GM23338 (cell line): ENCODE results near the gene LST1. TPM values are rescaled to one million over a fixed set of nuclear protein-coding genes. Genes with fewer than 3 reads are reported as not detected.
A peak's percentile ranks its signal among the peaks of the same experiment; 100 is the strongest.

Experiments used
- ATAC-seq: fragments of 200-7000 bp; cut with Tn5 transposase; 3 replicates; pipeline ENCODE4 v1.9.1; 2020
- DNase-seq: peaks from one replicate; pipeline ENCODE4 v3.0.0-alpha.2; 2015; ENCODE audit warnings: low spot score
- H2AFZ ChIP-seq: fragments of 200-600 bp; sonication (generic); 2 replicates; pipeline ENCODE4 v1.8.0; 2016; ENCODE audit warnings: antibody characterized with exemption, mild to moderate bottlenecking, moderate library complexity
- H3F3A ChIP-seq: fragments of 200-600 bp; sonication (generic); replicated peaks from 2 replicates; pipeline ENCODE4 v1.8.0; 2017; ENCODE audit warnings: antibody characterized with exemption, mixed run types, low read depth
- H3K27ac ChIP-seq: fragments of 200-600 bp; sonication (generic); 2 replicates; pipeline ENCODE4 v1.6.1; 2016; ENCODE audit warnings: low read depth
- H3K27me3 ChIP-seq: fragments of 200-600 bp; sonication (generic); 2 replicates; pipeline ENCODE4 v1.8.0; 2016; ENCODE audit warnings: mild to moderate bottlenecking, mixed run types, moderate library complexity; ENCODE audit not compliant: insufficient read depth
- H3K36me3 ChIP-seq: fragments of 200-600 bp; sonication (generic); 2 replicates; pipeline ENCODE4 v1.8.0; 2016; ENCODE audit warnings: mild to moderate bottlenecking; ENCODE audit not compliant: insufficient read depth
- H3K4me1 ChIP-seq: fragments of 200-600 bp; sonication (generic); 2 replicates; pipeline ENCODE4 v1.8.0; 2016; ENCODE audit warnings: mild to moderate bottlenecking, moderate library complexity; ENCODE audit not compliant: insufficient read depth
- H3K4me2 ChIP-seq: fragments of 200-600 bp; sonication (generic); 2 replicates; pipeline ENCODE4 v1.7.1; 2017; ENCODE audit warnings: mixed run types
- H3K4me3 ChIP-seq: fragments of 200-600 bp; sonication (generic); 2 replicates; pipeline ENCODE4 v1.6.1; 2016; ENCODE audit warnings: mixed run types
- H3K79me2 ChIP-seq: fragments of 200-600 bp; sonication (generic); replicated peaks from 2 replicates; pipeline ENCODE4 v1.8.0; 2017; ENCODE audit warnings: mild to moderate bottlenecking; ENCODE audit not compliant: insufficient read depth
- H3K9me2 ChIP-seq: fragments of 200-600 bp; sonication (generic); 2 replicates; pipeline ENCODE4 v1.8.0; 2017; ENCODE audit not compliant: insufficient read depth
- H4K20me1 ChIP-seq: fragments of 200-600 bp; sonication (generic); replicated peaks from 2 replicates; pipeline ENCODE4 v1.8.0; 2017; ENCODE audit warnings: mild to moderate bottlenecking; ENCODE audit not compliant: insufficient read depth
- H3K27ac Mint-ChIP-seq: 2 replicates; pipeline ENCODE4 v1.8.0; 2020; ENCODE audit warnings: inconsistent platforms, mild to moderate bottlenecking, moderate library complexity, mixed read lengths
- H3K27me3 Mint-ChIP-seq: 3 replicates; pipeline ENCODE4 v1.8.0; 2022; ENCODE audit warnings: low read depth, mild to moderate bottlenecking, moderate library complexity, mixed read lengths, inconsistent platforms; ENCODE audit not compliant: insufficient read depth, poor library complexity
- H3K36me3 Mint-ChIP-seq: 3 replicates; pipeline ENCODE4 v1.8.0; 2021; ENCODE audit warnings: low read depth, mild to moderate bottlenecking, inconsistent platforms, moderate library complexity, mixed read lengths
- H3K4me1 Mint-ChIP-seq: 3 replicates; pipeline ENCODE4 v1.8.0; 2020; ENCODE audit warnings: mild to moderate bottlenecking, inconsistent platforms, mixed read lengths
- H3K4me3 Mint-ChIP-seq: 3 replicates; pipeline ENCODE4 v1.8.0; 2021; ENCODE audit warnings: moderate library complexity, mild to moderate bottlenecking, inconsistent platforms, mixed read lengths
- H3K9me3 Mint-ChIP-seq: 3 replicates; pipeline ENCODE4 v1.8.0; 2020; ENCODE audit warnings: moderate library complexity, mild to moderate bottlenecking, inconsistent platforms, mixed read lengths
- CREB1 ChIP-seq: fragments of 250-450 bp; sonication (Bioruptor Pico); IDR thresholded peaks from 2 replicates; pipeline ENCODE4 v1.5.0; 2020; ENCODE audit warnings: low read depth, mild to moderate bottlenecking, moderate library complexity
- JUNB ChIP-seq: IDR thresholded peaks from one replicate; pipeline ENCODE4 v1.6.1; 2016; ENCODE audit warnings: antibody characterized with exemption; ENCODE audit not compliant: unreplicated experiment
- POLR2AphosphoS5 ChIP-seq: IDR thresholded peaks from 2 replicates; pipeline ENCODE4 v1.6.1; 2016; ENCODE audit warnings: antibody characterized with exemption, low read depth
- STAT1 ChIP-seq: IDR thresholded peaks from one replicate; pipeline ENCODE4 v1.6.1; 2016; ENCODE audit warnings: antibody characterized with exemption; ENCODE audit not compliant: unreplicated experiment
- ZNF114 ChIP-seq: fragments of 250-450 bp; sonication (Bioruptor Pico); IDR thresholded peaks from 2 replicates; pipeline ENCODE4 v1.5.0; 2020; ENCODE audit warnings: mild to moderate bottlenecking, moderate library complexity
- polyA plus RNA-seq: library from polyadenylated mRNA; unstranded; fragments of >200 nt; fragmentation: Nextera tagmentation; extraction: Ambion mirVana; gene quantifications from 2 replicates; pipeline ENCODE4 v1.2.1, GENCODE V29; 2016
- total RNA-seq: library from RNA; depleted of rRNA; stranded (reverse); fragments of >200 nt; shearing (Covaris generic); gene quantifications from 2 replicates; pipeline ENCODE4 v1.2.3, GENCODE V29; 2014
- TF ChIP-seq, protein P1 (sequence below): fragments of 250-450 bp; sonication (Bioruptor Pico); IDR thresholded peaks from 2 replicates; pipeline ENCODE4 v1.5.0; 2020; ENCODE audit warnings: mild to moderate bottlenecking, moderate library complexity

The LST1 gene
- total and polyA plus RNA-seq, 2 experiments from 2014 or later, result 0.37 TPM; not detected in 1

DNA sequence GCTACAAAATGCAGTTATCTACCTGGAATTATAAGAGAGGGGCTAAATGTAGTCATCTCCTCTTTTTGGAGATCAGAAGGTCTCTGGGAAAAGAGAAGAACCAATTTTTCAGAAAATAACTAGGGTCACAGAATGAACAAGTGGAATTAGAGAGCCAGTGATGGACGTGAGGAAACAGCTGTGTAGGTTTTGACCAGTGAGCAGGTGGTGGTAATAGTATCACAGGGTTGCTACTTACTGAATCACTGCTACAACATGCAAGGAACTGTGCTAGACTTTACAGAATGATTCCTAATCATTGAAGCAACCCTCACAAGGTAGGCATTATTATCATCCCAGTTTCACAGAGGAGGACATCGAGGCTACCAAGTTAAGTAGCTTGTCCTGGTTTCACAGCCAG is 41.4 kb upstream of the LST1 start:
- H3K4me1 ChIP-seq, result peaks cover 21% of the 10 kb centered on the region
- peaks cover 16% of the 10 kb centered on the region for H3K36me3 ChIP-seq
- Mint-ChIP-seq H3K4me1 (peaks cover 27% of the 10 kb centered on the region), H3K9me3 (no peaks in the 10 kb centered on the region; the same call in 2 of the 3 replicates), H3K36me3 (peaks cover 34% of the 10 kb centered on the region), H3K27ac (no peak overlapping the region), H3K27me3 (peaks cover 12% of the 10 kb centered on the region), H3K4me3 (peak overlapping the region; percentile 22; the same call in 2 of the 3 replicates)
- H3F3A ChIP-seq, result peaks cover 11% of the 10 kb centered on the region
- no peak overlapping the region for H3K27ac ChIP-seq
- no peak overlapping the region for H3K4me3 ChIP-seq
- no peak for TF ChIP-seq ZNF114 (CRISPR knock-in tag)
- TF ChIP-seq, protein P1, sequence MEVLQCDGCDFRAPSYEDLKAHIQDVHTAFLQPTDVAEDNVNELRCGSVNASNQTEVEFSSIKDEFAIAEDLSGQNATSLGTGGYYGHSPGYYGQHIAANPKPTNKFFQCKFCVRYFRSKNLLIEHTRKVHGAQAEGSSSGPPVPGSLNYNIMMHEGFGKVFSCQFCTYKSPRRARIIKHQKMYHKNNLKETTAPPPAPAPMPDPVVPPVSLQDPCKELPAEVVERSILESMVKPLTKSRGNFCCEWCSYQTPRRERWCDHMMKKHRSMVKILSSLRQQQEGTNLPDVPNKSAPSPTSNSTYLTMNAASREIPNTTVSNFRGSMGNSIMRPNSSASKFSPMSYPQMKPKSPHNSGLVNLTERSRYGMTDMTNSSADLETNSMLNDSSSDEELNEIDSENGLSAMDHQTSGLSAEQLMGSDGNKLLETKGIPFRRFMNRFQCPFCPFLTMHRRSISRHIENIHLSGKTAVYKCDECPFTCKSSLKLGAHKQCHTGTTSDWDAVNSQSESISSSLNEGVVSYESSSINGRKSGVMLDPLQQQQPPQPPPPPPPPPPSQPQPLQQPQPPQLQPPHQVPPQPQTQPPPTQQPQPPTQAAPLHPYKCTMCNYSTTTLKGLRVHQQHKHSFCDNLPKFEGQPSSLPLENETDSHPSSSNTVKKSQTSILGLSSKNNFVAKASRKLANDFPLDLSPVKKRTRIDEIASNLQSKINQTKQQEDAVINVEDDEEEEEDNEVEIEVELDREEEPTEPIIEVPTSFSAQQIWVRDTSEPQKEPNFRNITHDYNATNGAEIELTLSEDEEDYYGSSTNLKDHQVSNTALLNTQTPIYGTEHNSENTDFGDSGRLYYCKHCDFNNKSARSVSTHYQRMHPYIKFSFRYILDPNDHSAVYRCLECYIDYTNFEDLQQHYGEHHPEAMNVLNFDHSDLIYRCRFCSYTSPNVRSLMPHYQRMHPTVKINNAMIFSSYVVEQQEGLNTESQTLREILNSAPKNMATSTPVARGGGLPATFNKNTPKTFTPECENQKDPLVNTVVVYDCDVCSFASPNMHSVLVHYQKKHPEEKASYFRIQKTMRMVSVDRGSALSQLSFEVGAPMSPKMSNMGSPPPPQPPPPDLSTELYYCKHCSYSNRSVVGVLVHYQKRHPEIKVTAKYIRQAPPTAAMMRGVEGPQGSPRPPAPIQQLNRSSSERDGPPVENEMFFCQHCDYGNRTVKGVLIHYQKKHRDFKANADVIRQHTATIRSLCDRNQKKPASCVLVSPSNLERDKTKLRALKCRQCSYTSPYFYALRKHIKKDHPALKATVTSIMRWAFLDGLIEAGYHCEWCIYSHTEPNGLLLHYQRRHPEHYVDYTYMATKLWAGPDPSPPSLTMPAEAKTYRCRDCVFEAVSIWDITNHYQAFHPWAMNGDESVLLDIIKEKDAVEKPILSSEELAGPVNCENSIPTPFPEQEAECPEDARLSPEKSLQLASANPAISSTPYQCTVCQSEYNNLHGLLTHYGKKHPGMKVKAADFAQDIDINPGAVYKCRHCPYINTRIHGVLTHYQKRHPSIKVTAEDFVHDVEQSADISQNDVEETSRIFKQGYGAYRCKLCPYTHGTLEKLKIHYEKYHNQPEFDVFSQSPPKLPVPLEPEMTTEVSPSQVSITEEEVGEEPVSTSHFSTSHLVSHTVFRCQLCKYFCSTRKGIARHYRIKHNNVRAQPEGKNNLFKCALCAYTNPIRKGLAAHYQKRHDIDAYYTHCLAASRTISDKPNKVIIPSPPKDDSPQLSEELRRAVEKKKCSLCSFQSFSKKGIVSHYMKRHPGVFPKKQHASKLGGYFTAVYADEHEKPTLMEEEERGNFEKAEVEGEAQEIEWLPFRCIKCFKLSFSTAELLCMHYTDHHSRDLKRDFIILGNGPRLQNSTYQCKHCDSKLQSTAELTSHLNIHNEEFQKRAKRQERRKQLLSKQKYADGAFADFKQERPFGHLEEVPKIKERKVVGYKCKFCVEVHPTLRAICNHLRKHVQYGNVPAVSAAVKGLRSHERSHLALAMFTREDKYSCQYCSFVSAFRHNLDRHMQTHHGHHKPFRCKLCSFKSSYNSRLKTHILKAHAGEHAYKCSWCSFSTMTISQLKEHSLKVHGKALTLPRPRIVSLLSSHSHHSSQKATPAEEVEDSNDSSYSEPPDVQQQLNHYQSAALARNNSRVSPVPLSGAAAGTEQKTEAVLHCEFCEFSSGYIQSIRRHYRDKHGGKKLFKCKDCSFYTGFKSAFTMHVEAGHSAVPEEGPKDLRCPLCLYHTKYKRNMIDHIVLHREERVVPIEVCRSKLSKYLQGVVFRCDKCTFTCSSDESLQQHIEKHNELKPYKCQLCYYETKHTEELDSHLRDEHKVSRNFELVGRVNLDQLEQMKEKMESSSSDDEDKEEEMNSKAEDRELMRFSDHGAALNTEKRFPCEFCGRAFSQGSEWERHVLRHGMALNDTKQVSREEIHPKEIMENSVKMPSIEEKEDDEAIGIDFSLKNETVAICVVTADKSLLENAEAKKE (CRISPR knock-in tag), result no peak
- DNase-seq, result no peak
- no peak for ATAC-seq
- H3K27me3 ChIP-seq, result no peaks in the 10 kb centered on the region
- no peak overlapping the region for H2AFZ ChIP-seq
- peaks cover 12% of the 10 kb centered on the region for H4K20me1 ChIP-seq
- no peak overlapping the region for H3K4me2 ChIP-seq
- no peaks in the 10 kb centered on the region for H3K9me2 ChIP-seq
- H3K79me2 ChIP-seq, result peaks cover 37% of the 10 kb centered on the region

DNA sequence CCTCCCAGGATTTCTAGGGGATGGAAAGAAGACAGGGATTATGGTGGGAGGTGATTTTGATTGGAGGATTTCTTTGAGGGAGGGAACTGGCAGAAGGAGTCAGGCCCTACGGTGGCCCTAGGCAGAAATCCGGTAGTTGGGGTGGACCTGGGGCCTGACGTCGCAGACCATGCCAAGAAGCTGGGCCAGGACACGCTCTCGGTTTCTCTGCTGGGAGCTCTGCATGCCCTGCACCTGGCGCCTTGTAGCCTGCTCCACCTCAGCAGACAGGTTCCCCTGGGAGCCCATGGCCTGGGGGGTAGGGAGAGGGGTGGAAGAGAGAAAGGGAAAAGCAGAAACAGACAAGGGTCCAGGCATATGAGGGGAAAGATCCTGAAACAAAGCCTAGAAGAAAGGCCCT is 40.8 kb upstream of the LST1 start:
- no peak overlapping the region for H3K27ac Mint-ChIP-seq
- peaks cover 6% of the 10 kb centered on the region for H4K20me1 ChIP-seq
- no peaks in the 10 kb centered on the region; the same call in 2 of the 3 replicates for H3K9me3 Mint-ChIP-seq
- no peak overlapping the region for H3K4me2 ChIP-seq
- H3K27me3 ChIP-seq, result no peaks in the 10 kb centered on the region
- H2AFZ ChIP-seq, result no peak overlapping the region
- peaks cover 30% of the 10 kb centered on the region for H3K36me3 Mint-ChIP-seq
- peaks cover 6% of the 10 kb centered on the region for H3F3A ChIP-seq
- H3K9me2 ChIP-seq, result no peaks in the 10 kb centered on the region
- peaks cover 31% of the 10 kb centered on the region for H3K79me2 ChIP-seq
- peaks cover 21% of the 10 kb centered on the region for H3K4me1 Mint-ChIP-seq
- peaks cover 15% of the 10 kb centered on the region for H3K4me1 ChIP-seq
- H3K4me3 Mint-ChIP-seq, result peak overlapping the region; percentile 76
- H3K4me3 ChIP-seq, result no peak overlapping the region; the same call in 1 of the 2 replicates
- H3K27ac ChIP-seq, result no peak overlapping the region
- no peak for ATAC-seq
- DNase-seq, result no peak
- peaks cover 9% of the 10 kb centered on the region; the same call in 1 of the 2 replicates for H3K36me3 ChIP-seq
- H3K27me3 Mint-ChIP-seq, result peaks cover 12% of the 10 kb centered on the region
- TF ChIP-seq JUNB (no peak), CREB1 (no peak), STAT1 (no peak), POLR2AphosphoS5 (no peak)
- TF ChIP-seq, protein P1 (CRISPR knock-in tag), result no peak
